HG02763 (cell line): ENCODE data around the gene PSKH1.
A peak's percentile ranks its signal among the peaks of the same experiment; 100 is the strongest.

ENCODE experiments used
- ATAC-seq: cut with Tn5 transposase; IDR thresholded peaks from one replicate; pipeline ENCODE4 v1.9.1; 2021; ENCODE audit warnings: mild to moderate bottlenecking, moderate library complexity; ENCODE audit not compliant: unreplicated experiment

The PSKH1 gene

GRCh38 chr16:67923414-67924116, 30.5 kb downstream of the PSKH1 start:
- no peak for ATAC-seq

GRCh38 chr16:67924140-67924906, 31.3 kb downstream of the PSKH1 start:
- ATAC-seq: no peak

GRCh38 chr16:67926181-67926750, 33.2 kb downstream of the PSKH1 start:
- ATAC-seq: no peak

GRCh38 chr16:67927131-67927941, 34.3 kb downstream of the PSKH1 start:
- ATAC-seq: no peak

GRCh38 chr16:67928147-67928546, 35.1 kb downstream of the PSKH1 start:
- ATAC-seq: no peak

GRCh38 chr16:67928561-67929364, 35.7 kb downstream of the PSKH1 start:
- no peak for ATAC-seq

- no peak for ATAC-seq
These were observed 37.1 kb downstream of the PSKH1 start for GRCh38 chr16:67930191-67930590.

- ATAC-seq: no peak
These were observed 37.7 kb downstream of the PSKH1 start for GRCh38 chr16:67930678-67931211.

- ATAC-seq: no peak
These were observed 38.8 kb downstream of the PSKH1 start, which contains the start of gene CTRL for GRCh38 chr16:67931712-67932461. Gene CTRL, minus strand, starts transcription at chr16:67931862. Its CDS starts 10 bp downstream, at chr16:67931852.

GRCh38 chr16:67932462-67932840, 39.4 kb downstream of the PSKH1 start:
- ATAC-seq: no peak

- no peak for ATAC-seq
These were observed 40.8 kb downstream of the PSKH1 start for GRCh38 chr16:67933805-67934204.

- no peak for ATAC-seq
These were observed 41.4 kb downstream of the PSKH1 start for GRCh38 chr16:67934306-67935100.

- ATAC-seq: no peak
These were observed 42.0 kb downstream of the PSKH1 start for GRCh38 chr16:67935101-67935401.

GRCh38 chr16:67935402-67936123, 42.5 kb downstream of the PSKH1 start:
- peak; percentile 88 for ATAC-seq

- ATAC-seq: no peak
These were observed 43.2 kb downstream of the PSKH1 start, which contains the start of gene PSMB10 for GRCh38 chr16:67936124-67936879. Gene PSMB10, minus strand, starts transcription at chr16:67936850. Its CDS starts 101 bp downstream, at chr16:67936749.

GRCh38 chr16:67936880-67937605, 44.0 kb downstream of the PSKH1 start:
- ATAC-seq: peak; percentile 41
